Liver (tissue), 3 donors: ENCODE data around the gene BORCS8.

Experiments used
- FOXA1 ChIP-seq: IDR thresholded peaks from 2 replicates; pipeline ENCODE4 v1.6.1; 2016; ENCODE audit warnings: antibody characterized with exemption
- JUND ChIP-seq, 2 donors: IDR thresholded peaks; 2 replicates each; pipeline ENCODE4 v1.6.1; 2016; ENCODE audit warnings: antibody characterized with exemption in 2 of 2
- TF ChIP-seq, protein P1 (sequence below): fragments of 150-350 bp; IDR thresholded peaks from 2 replicates; pipeline ENCODE4 v1.5.1; 2017; ENCODE audit warnings: improper control_type of control experiment, low read depth, low read length; ENCODE audit not compliant: missing input control
- donor health status: healthy.
- donor health status: healthy.

DNA sequence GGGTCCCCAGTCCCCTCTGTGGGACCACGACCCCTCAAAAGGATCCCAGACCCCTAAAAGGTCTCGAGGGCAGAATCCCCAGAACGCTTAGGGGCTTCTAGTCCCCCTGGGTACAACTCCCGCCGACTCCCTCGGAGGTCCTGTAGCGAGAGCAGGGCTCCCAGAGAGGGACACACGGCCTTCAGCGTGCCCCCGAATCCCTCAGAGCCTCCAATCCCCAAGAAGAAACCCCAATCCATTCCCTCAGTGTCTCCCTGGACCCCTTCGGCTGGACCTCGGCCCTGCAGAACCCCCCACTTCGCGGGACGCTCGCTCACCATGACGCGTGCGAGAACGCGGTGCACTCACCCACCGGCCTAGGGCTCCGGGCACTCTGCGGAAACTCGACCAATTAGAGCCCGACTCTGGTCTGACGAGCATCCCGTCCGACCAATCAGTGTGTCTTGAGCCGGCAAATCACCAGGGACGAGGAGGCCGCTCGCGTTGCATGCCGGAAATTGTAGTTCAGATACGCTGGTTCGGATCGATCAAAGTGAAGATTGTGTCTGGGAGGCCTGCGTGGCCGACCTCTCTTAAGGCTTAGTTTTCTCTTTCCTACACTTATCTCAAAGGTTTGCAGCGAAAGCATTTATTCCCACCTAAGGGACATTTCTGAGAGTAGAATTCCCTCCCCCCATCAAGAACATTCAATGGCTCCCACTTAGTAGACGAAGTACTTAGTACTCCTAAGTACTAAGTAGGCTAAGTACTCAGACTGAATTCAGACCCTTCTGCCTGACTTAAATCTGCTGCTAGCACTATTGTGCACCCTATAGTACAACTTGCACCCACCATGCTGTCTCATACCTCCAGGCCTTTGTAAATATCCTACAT, 53.6 kb downstream of the BORCS8 start, which contains the start of gene TMEM161A:
- TF ChIP-seq, protein P1, sequence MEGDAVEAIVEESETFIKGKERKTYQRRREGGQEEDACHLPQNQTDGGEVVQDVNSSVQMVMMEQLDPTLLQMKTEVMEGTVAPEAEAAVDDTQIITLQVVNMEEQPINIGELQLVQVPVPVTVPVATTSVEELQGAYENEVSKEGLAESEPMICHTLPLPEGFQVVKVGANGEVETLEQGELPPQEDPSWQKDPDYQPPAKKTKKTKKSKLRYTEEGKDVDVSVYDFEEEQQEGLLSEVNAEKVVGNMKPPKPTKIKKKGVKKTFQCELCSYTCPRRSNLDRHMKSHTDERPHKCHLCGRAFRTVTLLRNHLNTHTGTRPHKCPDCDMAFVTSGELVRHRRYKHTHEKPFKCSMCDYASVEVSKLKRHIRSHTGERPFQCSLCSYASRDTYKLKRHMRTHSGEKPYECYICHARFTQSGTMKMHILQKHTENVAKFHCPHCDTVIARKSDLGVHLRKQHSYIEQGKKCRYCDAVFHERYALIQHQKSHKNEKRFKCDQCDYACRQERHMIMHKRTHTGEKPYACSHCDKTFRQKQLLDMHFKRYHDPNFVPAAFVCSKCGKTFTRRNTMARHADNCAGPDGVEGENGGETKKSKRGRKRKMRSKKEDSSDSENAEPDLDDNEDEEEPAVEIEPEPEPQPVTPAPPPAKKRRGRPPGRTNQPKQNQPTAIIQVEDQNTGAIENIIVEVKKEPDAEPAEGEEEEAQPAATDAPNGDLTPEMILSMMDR, result no peak
- TF ChIP-seq FOXA1, result no peak
- no peak for TF ChIP-seq JUND (IDR thresholded peaks at IDR 0.05)
